Measurements from ENCODE around the gene CHST15.

- TF ChIP-seq RAD21 (IDR thresholded peaks at IDR 0.05 in 1 of 2, conservative IDR thresholded peaks at IDR 0.05 in 1 of 2; ENCODE audit: low read depth in 2 of 2, low read length in 2 of 2) = no peak
- TF ChIP-seq POLR2A (IDR thresholded peaks at IDR 0.05; ENCODE audit: control extremely low read depth in 1 of 2, low read depth in 2 of 2, low read length in 2 of 2) = no peak
- TF ChIP-seq RNF2 (IDR thresholded peaks at IDR 0.05; ENCODE audit: borderline replicate concordance, low read depth, low read length, missing control alignments, poor library complexity, severe bottlenecking) = no peak
- TF ChIP-seq RFX5 (IDR thresholded peaks at IDR 0.05; ENCODE audit: borderline replicate concordance, low read depth, low read length) = no peak
- no peak for TF ChIP-seq CTCF (IDR thresholded peaks at IDR 0.05; ENCODE audit: control extremely low read depth in 1 of 3, insufficient read depth in 1 of 3, low read depth in 1 of 3, low read length in 3 of 3)
Measured at GRCh38 chr10:124033887-124034218, 59.5 kb downstream of the CHST15 start.
